Stimulated activated CD4-positive, alpha-beta T cell treated with anti-CD3 and anti-CD28 coated beads, Interleukin-2, amount 100 ng/mL, for 48 hours (primary cell): ENCODE measurements around the gene TNFAIP2.
"Not testable (repeated sequence)": the region's sequence is repeated elsewhere in the genome, so short reads cannot be mapped to it uniquely, and the experiment has no call there.

Experiments used
- DNase-seq, 2 donors: peaks; one replicate each; pipeline ENCODE4 v3.0.0-alpha.2; 2020

TNFAIP2 gene

DNA sequence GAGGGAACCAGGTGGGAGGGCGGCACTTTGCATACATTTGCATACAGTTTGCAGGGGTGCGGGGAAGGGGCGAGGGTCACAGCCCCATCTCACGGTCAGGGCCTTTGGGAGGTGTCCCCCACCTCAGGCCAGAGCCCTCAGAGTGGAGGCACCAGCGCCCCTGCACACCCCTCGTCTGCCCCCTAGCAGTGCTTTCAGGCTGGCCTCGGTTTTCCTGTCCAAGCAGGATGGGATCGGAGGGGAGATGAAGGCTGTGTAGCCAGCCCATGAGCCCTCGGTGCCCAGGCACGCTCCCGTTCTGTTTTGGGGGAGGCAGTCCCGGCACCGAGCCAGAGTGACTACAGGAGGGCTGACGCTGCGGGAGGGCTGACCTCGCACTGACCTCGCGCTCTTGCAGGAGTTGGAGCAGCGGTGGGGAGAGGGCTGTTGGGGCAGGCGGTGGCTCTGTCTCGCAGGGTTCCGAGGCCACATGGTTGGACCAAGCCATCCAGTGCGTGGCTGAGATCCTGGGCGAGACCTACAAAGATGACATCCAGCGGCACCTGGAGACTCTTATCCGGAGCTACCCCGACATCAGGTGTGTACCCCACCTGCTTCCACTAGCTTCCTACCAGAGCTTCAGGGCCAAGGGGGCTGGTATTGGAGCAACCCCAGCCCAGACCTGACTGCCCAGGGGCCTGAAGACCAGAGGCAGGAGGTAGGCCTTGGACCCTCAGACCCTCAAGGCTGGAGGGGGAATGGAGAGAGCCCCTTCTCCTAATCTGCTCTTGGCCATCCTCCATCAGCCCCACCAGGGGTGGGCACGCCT, 15.1 kb upstream of the TNFAIP2 start:
- no peak for DNase-seq

DNA sequence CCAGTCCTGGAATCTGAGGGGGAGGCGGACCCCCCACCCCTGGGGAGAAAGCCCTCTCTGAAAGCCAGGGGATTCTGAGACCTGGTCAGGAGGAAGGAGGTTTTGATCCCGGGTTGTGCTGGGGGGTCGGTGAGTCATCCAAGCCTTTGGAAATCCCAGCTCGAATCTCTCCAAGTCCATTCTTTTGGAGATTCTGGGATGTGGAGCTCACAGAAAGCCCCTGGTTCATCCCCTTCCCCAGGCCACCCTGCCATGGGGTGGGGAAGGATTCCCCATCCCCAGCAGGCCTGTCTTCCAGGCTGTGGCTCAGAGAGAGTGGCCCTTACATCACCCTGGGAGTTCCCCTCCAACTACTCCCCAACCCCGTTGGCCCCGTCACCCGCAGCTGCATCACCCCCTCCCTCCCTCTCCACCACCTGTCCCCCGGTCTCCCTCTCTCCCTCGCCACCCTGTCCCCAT, 14.5 kb upstream of the TNFAIP2 start:
- no peak for DNase-seq

DNA sequence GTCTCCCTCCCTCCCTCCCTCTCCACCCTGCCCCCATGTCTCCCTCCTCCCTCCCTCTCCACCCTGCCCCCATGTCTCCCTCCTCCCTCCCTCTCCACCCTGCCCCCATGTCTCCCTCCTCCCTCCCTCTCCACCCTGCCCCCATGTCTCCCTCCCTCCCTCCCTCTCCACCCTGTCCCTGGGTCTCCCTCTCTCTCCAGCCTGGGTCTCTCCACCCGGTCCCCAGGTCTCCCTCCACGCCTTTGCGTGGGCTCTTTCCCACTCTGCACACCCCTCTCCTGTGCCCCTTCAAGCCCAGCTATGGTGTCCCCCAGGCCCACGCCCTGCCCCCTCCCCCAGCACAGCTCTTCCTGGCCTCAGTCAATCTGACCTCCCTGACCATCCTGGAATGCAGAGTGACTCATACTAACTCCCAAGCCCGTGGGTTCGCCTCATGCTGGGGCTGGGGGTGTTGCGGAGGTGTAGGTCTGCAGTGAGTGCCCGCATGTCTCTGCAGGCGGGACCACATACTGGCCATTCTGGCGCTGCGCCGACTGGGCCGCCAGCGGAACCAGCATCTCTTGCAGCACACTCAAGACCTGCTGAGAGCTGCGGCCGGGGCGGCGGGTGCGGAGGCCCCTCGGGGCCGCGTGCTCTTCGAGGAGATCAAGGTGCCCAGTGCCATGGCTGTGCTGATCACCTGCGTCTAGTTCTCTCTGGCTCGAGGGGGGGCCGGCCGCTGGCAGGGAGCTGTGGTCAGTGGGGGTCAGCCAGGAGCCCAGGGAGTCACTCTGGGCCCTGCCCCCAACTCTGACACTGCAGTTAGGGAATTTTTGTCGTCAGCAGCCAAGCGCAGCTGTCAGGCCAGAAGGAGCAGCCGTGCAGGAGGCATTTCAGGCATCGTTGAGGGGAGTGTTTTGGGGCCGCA, 13.5 kb upstream of the TNFAIP2 start:
- DNase-seq, result no peak

DNA sequence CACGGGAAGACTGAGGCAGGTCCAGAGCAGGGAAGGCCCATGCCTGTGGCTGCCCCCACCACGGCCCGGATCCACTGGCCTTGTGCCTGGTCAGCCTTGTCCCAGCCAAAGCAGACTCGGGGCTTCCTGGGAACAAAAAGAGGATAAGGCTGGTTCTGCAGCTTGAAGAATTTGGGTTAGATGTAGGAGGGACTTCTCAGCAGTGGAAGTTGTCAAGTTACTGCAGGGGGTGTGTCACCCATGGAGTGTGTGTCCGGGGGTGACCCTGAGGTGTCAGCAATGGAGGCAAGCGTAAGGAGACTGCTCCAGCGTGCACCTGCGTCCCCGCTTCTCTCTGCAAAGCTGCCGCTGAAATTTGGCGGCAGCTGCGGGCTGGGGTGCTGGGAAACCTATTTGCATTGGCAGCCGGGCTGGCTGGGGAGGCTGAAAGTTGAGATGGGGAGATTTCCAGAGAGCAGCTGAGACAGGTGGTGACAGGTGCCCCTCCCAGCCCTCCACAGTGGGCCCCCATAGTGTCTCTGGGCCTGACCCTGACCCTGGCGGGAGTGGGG, 12.5 kb upstream of the TNFAIP2 start:
- no peak for DNase-seq

DNA sequence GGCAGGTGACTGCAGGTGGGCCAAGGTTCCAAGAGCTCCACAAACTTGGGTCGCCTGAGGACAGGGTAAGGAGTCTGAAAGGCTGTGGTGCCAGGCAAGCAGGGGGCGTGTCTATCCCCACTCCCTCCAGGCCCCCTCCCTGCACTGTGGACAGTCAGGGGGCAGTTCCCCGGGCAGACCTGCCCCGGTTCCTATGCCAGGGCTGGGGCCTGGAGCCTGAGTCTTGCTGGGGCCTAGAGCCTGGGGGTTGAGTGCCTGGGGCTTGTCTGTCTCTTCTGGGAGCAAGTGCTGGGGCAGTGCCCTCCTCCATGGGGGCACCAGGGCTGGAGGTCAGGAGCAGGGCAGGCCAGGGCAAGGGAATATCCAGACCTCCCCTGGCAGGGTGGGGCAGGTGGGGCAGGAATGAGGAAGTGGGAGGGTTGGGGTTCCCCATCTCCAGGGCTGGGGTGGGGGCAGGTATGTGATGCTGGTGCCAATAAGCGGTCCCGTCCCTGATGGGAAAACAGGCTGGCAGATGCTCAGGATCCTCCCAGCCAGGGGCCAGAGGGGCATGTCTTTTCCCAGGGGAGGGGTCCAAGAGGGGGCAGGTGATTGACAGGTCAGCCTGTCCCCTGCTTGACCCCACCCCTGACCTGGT, 11.9 kb upstream of the TNFAIP2 start:
- no peak for DNase-seq

DNA sequence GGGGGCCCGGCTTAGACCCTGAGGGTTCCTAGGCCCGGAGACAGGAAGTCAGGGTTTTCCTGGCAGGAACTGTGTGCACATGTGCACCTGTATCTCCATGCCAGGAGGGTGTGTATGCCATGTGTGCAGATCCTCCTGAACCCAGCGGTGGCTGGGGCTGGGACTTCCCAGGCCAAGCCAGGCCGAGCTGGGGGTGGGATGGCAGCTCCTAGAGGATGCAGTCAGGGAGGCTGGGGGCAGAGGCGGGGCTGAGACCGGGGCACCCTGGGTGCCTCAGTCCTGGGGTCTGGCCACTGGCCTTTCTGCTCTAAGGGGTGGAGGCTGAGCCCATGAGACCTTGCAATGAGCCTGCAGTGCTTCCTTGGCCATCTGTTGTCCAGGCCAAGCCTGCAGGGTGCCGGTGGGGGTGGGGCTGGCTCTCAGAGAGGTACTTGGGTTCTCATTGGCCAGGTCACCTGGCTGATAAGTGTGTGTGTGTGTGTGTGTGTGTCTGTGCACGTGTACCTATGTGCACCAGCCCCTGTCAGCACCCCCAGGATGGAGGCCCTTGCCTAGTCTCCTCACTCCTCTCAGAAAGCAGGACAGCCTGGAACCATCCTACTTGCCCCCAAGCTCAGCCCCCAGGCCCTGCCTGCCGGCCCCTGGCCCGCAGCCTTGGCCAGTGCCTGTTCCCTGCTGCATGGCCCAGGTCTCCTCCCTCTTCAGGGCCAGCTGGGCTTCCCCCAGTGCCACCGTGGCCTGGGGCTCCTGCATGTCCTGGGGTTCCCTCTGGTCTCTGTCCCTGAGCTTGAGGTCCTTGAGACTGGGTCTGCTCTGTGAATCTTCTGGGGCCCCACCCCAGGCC, 10.6 kb upstream of the TNFAIP2 start:
- no peak for DNase-seq

DNA sequence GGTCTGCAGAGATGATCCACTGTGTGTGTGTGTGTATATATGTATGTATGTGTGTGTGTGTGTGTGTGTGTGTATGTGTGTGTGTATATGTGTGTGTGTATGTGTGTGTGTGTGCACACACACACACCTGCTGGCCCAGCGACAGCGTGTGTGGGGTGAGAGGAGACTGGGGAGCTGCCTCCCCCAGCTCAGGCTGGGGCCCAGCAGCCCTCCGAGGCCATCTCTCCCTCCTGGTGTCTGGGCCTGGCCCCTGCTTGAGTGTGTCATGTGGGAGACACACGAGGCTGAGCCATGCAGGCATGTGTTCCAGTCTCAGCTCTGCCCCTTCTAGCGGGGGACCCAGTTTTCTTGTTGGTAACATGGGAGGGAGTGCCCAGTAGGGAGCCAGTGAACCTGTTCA, 10.0 kb upstream of the TNFAIP2 start:
- DNase-seq, result no peak

DNA sequence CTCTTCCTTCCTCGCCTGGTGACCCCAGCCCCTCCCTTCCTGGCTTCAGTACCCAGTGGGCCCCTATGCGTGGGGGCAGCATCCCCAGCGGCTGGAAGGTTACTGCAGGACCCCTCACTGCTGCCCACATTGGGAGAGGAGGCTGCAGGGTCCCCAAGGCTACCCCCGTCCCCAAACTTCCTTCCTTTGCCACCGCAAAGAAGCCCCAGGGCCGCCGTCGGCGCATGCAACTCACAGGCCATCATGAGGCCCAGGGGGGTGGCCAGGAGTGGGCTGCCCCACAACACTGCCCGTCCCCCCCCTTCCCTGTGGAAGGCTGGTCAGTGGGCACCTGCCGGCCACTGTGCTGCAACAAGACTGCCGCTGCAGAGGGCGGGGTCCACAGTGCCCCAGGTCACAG, 9.5 kb upstream of the TNFAIP2 start:
- DNase-seq, result no peak

DNA sequence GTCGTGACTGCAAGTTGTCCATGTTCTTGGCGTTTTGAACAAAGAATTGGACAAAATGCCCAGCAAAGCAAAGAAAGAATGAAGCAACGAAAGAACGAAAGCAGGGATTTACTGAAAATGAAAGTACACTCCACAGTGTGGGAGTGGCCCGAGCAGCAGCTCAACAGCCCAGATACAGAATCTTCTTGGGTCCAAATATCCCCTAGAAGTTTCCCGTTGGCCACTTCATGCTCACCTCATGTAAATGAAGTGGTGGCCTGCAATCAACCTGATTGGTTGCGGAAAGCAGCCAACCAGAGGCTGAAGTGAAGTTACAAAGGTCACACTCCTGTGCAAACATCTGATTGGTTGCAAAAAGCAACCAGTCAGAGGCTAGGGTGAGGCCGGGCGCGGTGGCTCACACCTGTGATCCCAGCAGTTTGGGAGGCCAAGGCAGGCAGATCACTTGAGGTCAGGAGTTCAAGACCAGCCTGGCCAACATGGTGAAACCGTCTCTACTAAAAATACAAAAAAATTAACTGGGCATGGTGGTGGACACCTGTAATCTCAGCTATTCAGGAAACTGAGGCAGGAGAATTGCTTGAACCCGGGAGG, 8.1 kb upstream of the TNFAIP2 start:
- not testable (repeated sequence) for DNase-seq

DNA sequence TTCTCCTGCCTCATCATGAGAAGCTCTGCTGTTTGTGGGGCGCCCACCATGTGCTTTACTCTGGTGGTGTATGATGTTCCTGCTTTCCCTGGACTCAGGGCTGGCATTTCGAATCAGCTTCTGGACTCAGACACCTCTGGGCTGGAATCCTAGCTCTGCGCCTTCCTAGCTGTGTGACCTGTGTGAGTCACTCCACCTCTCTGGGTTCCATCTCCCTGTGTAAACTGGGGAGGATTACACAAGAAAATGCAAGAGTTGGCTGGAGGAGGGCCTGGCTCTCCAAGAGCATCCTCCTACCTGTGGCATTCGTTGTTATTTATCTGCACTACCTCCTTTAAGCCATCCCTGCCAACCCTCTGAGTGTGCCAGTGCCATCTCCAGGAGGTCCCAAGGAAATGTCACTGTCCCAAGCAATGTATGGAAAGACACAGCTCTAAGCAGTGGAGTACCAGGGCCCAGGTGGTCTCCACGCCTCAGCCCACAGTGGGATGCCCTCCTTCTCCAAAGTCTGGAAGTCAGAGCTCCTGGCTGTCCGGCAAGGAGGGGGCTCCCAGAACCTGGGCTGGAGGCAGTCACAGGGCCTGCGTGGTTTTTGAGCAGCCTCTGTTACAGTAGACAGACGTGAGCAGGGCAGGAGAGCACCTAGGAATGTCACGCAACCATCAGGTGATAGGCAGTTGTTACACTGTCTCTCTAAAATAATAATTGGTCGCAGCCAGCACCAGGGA, 7.3 kb upstream of the TNFAIP2 start:
- no peak for DNase-seq

DNA sequence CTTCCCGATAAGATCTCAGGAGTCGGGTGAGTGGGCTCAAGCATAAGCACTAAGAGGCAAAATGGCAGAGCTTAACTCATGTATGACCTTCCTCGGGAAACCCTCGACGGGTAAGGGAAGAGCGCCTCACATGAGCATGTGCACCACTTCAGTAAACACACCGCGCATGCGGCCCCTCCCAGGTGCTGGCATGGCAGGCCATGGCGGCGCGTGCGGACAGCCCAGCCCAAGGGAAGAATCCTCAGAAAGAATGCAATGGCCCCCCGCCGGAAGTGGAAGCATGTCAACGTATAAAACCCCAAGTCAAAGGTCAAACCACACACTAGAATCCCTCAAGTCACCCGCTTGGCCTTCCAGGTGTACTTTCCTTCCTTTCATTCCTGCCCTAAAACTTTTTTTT, 6.6 kb upstream of the TNFAIP2 start:
- DNase-seq, result no peak

DNA sequence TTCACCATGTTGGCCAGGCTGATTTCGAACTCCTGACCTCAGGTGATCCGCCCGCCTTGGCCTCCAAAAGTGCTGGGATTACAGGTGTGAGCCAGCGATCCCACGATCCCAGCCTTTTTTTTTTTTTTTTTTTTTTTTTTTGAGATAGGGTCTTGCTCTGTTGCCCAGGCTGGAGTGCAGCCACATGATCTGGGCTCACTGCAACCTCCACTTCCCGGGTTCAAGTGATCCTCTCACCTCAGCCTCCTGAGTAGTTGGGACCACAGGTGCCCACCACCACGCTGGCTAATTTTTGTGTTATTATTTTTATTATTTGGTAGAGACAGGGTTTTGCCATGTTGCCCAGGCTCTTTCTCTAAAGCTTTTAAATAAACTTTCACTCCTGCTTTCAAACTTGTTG, 5.8 kb upstream of the TNFAIP2 start:
- not testable (repeated sequence) for DNase-seq

DNA sequence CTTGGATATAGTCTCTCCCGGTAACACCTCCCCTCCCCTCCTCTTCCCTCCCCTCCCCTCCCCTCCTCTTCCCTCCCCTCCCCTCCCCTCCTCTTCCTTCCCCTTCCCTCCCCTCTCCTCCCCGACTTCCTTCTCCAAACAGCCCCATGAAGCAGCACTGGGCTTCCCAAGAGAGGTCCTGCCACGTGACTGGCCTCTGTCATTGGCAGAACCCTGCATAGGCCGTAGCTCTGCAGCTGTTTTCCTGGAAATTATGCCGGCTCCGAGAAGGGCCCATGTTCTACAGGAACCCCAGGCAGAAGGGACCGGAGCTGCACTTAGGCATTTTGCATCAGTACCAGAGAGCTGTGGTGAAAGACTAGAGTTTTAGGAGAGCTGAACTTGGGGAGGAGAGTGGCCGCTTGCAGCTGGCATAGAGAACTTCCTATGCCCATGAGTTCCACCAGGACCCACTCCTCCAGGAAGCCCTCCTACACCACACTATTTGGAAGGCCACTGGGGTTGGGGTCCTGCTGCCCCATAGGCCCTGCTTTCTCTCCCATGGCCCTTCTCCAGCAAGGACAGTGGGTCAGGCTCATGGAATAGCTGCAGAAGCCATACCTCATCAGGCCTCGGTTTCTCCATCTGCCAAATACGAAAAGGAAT, 5.1 kb upstream of the TNFAIP2 start:
- no peak for DNase-seq

DNA sequence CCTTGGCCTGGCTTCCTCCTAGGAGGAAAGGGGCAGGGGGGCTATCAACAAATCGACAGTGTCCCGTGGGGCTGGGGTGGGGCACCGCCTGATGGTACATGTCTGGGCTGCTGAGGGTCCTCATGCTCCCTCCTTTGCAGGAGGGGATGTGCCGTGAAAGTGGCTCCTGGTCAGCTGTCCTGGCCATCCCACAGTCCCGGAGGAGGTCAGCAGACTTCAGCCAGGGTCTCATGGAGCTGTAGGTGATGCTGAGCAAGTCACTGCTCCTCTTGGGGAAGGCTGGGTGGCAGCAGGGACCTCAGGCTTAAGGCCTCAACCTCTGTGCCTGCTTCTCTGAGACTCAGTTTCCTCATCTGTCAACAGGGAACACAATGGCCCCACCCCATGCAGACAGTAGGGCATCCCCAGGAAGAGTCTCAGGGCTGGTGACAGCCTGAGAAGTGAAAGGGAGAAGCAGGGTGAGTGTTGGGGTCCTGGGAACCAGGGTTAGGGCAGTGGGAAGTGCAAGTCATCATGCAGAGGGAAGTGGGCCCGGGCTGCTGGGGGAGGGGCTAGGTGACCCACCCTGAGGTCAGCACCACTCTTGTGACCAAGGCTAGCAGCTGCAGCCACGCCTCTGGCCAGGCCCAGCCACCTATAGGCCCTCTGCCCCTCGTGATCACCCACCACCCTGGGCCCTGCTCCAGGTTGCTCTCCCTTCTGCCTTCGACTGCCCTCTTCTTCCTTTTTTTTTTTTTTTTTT, 4.4 kb upstream of the TNFAIP2 start:
- no peak for DNase-seq

DNA sequence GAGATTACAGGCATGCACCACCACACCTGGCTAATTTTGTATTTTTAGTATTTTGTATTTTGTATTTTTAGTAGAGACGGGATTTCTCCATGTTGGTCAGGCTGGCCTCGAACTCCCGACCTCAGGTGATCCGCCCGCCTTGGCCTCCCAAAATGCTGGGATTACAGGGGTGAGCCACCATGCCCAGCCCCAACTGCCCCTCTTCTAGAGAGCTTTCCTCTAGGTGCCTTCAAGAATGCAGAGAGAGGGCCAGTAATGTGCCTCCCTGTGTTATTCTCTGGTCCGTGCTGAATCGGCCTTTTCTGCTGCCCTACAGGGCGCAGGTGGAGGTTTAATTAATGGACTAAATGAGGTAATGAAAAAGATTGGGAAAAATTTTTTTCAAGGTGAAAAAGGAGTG, 3.7 kb upstream of the TNFAIP2 start:
- not testable (repeated sequence) for DNase-seq

DNA sequence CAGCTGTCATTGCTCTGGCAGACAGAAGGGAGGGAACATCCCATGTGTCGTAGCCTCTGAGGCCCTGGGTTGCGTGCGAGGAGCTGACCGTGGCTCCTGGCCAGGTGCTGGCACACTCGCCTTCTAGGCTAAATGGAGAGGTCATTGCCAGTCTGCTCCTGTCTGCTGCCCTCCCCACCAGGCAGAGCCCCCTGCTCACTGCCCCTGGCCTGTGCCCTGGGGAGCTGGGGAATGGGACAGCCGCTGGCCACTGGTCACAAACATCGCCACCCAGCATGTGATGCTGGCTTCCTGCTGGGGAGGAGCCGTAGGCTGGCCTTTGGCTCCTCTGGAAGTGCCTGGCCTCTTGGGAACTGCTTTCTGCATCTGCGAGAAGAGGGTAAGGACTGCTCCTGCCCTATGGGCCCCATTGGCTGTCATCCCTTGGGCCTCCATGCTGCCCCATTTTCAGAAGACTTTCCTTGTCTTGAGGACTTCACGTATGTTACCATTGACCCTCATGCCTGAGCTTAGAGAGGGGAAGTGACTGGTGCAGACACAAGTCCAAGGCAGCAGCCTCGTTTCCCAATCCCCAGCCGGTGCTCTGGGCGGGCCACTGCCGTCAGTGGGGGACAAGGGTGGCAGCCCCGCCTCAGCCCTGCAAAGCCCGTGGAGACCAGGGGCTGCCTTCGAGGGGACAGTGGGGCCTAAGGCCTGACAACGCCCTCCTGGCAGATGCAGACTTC, 2.0 kb upstream of the TNFAIP2 start:
- DNase-seq, result no peak

DNA sequence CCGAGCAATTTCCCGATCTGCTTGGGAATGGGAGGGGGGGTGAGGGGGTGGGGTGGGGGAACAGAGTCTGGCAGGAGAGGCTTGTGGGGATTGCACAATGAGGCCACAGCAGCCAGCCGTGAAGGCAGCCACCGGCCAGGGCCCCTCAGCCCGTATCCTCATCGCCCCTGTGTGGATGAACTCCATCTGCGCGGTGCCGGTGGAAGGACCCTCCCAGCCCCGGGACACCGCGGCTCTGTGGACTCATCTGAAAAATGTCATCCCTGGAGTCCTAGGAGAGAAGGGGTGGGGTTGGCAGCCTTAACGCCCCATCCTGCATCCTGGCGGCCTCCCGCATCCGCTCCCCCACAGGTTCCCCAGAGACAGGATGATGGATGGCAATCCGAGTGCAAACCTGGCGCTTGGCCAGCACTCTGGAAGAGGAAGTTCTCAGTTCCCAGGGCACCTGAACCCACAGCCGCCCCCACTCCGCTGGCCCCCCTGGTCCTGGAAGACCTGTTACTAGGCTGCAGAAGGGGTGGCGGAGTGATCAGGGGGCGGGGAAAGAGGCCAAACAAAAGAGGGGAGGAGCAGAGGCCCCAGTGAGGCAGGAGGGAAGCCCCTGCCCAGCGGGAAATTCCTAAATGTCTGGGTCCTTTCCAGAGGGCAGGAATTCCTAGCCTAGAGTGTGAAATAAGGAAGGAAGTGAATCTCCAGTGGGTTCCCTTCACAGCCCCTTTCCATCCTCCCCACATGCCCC, 1.2 kb upstream of the TNFAIP2 start:
- no peak for DNase-seq

DNA sequence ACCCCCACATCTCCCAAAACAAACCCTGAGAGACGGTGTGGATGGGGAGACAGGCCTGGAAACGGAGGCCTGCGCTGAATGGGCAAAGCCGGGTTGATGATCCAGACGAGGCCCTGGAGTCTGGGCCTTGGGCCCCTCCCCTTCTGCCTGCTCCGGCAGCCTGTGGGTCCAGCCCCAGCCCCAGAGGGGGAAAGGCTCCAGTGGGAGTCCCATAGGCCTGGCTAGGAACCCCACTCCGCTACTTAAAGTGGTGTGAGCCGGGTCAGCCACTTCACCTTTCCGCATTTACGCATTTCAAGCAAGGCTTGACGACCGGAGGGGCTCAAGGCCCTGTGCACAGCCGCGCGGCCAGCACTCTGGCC, 695 bp upstream of the TNFAIP2 start:
- DNase-seq, result no peak
